ENCODE measurements around the gene PDE4C. TPM values are rescaled to one million over a fixed set of nuclear protein-coding genes. Genes with fewer than 3 reads are reported as not detected.
"Not testable (repeated sequence)": the region's sequence is repeated elsewhere in the genome, so short reads cannot be mapped to it uniquely, and the experiment has no call there.

The PDE4C gene
- total RNA-seq, 1 donor: not detected

DNA sequence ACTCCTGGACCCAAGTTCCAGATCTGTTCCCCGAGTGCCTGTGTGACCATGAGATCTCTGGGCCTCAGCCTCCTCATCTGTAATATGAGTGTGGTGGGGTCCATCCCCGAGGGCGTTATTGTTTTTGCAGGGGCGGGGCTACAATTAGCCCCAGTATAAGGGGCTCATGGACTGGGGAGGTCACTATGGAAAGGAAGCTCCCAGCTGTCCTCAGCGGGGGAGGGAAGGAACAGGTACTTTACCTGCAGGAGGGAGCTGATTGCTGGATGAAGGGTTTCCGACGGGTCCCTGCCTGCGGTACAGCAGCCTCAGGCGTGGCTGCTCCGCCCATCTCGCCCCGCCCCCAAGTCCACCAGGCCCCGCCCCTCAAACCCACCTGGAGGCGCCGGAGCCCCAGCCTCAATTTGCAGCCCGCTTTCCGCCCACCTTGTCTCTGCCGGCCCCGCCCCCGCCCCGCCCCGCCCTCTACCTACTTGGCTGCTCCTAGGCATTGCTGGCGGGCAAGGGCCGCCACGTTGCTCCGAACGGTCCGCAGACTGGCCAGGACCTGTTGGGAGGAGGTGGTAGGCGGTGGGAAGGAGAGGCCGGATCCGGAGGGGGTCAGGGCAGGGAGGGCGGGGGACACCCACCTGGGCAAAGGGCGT, 5.5 kb downstream of the PDE4C start:
- Histone ChIP-seq H3K4me1 (ENCODE audit: insufficient read depth, low read length) (peaks cover 20% of the 10 kb centered on the region), H3K4me3 (ENCODE audit: low read length) (no peak overlapping the region), H3K9me3 (ENCODE audit: low read depth, low read length) (no peaks in the 10 kb centered on the region), H3K27me3 (ENCODE audit: insufficient read depth, low read length) (peaks cover 22% of the 10 kb centered on the region)

DNA sequence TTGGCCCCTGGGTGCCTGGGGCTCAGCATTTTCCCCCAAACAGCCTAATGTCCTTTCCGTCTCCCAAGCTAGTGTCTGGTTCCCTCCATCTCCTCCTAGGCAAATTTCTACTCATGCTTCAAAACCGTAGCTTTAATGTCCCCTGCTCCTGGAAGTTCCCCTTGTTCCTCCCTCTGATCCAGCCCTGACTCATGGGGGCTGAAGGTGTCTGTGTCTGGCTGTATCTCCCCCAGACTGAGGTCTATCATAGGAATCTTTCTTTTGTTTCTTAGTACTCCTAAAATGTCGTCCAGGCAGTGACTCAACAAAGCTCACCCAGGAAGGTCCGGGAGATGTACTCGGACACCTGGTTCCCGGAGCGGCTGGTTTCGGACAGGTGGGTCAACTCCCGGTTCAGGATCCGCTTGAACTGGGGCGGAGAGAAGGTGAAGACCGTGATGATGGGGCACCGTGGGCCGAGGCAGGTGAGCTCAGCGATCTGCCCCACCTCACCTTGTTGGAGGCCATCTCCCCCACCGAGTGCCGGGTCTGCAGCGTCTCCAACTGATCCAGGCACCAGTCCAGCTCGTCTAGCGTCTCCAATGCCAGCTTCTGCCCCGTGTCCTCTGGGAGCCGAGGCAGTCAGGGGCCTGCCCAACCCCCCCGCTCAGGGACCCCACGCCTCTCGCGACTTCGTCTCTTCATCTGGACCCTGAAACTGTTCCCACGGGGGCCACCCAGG, 6.2 kb downstream of the PDE4C start:
- Histone ChIP-seq H3K9me3 (ENCODE audit: low read depth, low read length) (no peaks in the 10 kb centered on the region), H3K4me1 (ENCODE audit: insufficient read depth, low read length) (peaks cover 13% of the 10 kb centered on the region), H3K27me3 (ENCODE audit: insufficient read depth, low read length) (peaks cover 16% of the 10 kb centered on the region), H3K4me3 (ENCODE audit: low read length) (no peak overlapping the region)

DNA sequence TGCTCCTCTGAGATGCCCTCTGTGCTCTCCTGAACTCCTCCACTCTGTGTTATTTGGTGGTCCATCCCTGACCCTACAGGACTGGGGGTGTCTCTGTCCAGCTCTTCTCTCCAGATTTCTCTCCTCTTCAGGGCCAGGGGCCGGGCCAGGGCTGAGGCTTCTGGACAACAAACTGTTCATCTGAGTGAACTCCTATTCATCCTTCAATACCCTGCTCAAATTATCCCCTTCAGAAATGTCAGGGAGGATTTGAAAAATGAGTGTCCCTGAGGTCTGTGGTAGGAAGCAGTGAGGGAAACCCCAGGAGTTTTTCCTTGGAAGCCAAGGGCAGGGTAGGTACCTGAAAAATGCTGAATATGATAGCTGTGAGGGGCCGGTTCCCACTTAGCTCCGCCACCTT, 7.6 kb downstream of the PDE4C start:
- no peaks in the 10 kb centered on the region for H3K4me1 ChIP-seq (ENCODE audit: insufficient read depth, low read length)
- no peaks in the 10 kb centered on the region for H3K9me3 ChIP-seq (ENCODE audit: low read depth, low read length)
- no peak overlapping the region for H3K4me3 ChIP-seq (ENCODE audit: low read length)
- peaks cover 9% of the 10 kb centered on the region for H3K27me3 ChIP-seq (ENCODE audit: insufficient read depth, low read length)

DNA sequence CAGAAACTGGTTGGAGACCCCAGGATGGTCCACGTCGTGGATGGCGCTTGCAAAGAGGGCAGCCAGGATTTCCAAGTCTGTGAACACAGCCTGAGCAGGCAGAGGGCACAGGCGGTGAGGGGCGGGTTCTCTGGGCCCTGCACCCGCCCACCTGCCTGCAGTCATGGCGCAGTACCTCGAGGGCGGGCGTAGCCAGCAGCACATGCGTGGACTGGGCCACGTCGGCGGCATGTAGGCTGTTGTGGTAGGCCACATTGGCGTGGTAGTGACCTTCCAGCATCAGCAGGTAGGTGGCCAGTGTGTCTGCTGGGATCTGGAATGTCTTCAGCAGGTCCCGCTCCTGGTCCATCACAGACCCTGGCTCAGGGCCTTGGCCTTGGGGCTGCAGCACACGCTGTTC, 8.1 kb downstream of the PDE4C start:
- Histone ChIP-seq H3K9me3 (ENCODE audit: low read depth, low read length) (no peaks in the 10 kb centered on the region), H3K4me3 (ENCODE audit: low read length) (no peak overlapping the region), H3K27me3 (ENCODE audit: insufficient read depth, low read length) (peaks cover 9% of the 10 kb centered on the region), H3K4me1 (ENCODE audit: insufficient read depth, low read length) (no peaks in the 10 kb centered on the region)

DNA sequence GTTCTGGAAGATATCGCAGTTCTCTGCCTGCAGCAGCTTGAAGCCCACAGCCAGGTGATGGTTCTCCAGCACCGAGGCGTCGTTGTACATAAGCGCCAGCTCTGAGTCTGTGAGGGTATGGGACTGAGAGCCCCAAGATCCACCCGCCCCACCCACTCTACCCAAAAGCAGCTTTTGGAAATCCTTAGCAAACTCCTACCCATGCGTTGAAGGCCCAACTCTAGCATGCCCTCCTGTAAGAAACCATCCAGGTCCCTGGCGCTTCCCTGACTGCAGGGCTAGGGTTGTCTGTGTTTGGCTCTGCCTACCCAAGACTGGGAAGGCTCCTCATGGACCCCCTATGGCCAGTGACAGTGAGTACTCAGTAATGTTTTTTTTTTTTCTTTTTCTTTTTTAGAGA, 9.4 kb downstream of the PDE4C start:
- H3K9me3 ChIP-seq (ENCODE audit: low read depth, low read length): no peaks in the 10 kb centered on the region
- no peaks in the 10 kb centered on the region for H3K4me1 ChIP-seq (ENCODE audit: insufficient read depth, low read length)
- H3K4me3 ChIP-seq (ENCODE audit: low read length): no peak overlapping the region

DNA sequence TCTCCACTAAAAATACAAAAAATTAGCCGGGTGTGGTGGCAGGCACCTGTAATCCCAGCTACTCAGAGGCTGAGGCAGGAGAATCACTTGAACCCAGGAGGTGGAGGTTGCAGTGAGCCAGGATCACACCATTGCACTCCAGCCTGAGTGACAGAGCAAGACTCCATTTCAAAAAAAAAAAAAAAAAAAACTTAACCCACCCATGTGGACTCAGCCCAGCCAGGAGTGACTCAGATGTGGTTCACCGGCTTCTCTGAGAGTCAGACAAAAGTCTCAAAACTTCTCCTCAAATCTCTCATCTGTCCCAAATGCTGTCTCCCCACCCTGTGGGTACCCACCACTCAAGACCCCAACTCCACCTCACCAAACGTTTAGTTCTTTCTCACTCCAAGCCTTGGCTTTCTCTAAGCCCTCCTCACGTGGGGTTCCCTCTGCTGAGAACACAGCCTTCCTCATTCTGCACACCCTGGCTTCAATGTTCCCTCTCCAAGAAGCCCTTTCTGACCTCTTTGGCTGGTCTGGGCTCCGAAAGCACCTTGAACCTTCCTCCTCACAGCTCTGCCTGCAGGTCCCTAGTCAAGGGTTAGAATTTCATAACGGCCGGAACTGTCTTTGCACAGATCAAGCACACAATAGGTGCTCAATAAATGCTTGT, 11.3 kb downstream of the PDE4C start:
- Histone ChIP-seq H3K4me1 (ENCODE audit: insufficient read depth, low read length) (no peaks in the 10 kb centered on the region), H3K9me3 (ENCODE audit: low read depth, low read length) (no peaks in the 10 kb centered on the region), H3K27me3 (ENCODE audit: insufficient read depth, low read length) (no peaks in the 10 kb centered on the region), H3K4me3 (ENCODE audit: low read length) (no peak overlapping the region)

More for the DNA sequence above, 9.4 kb downstream of the PDE4C start:
- peaks cover 4% of the 10 kb centered on the region for H3K27me3 ChIP-seq (ENCODE audit: insufficient read depth, low read length)

DNA sequence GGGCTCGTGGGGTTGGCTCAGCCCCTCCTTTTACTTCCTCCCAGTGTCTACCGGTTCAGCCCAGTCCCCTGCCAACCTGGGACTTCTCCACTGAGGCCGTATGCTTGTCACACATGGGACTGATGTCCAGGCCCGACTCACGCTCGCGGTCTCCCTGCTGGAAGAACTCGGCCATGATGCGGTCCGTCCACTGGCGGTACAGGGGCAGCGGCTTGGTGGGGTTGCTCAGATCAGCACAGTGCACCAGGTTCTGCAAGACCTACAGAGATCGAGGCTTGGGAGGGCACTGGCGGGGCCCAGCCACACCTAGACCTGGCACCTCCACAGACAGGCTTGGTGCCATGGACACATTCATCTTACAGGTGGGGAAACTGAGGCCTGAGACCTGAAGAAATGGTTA, 14.6 kb downstream of the PDE4C start:
- no peaks in the 10 kb centered on the region for H3K4me1 ChIP-seq (ENCODE audit: insufficient read depth, low read length)
- H3K9me3 ChIP-seq (ENCODE audit: low read depth, low read length): no peaks in the 10 kb centered on the region
- H3K4me3 ChIP-seq (ENCODE audit: low read length): no peak overlapping the region
- peaks cover 3% of the 10 kb centered on the region for H3K27me3 ChIP-seq (ENCODE audit: insufficient read depth, low read length)

DNA sequence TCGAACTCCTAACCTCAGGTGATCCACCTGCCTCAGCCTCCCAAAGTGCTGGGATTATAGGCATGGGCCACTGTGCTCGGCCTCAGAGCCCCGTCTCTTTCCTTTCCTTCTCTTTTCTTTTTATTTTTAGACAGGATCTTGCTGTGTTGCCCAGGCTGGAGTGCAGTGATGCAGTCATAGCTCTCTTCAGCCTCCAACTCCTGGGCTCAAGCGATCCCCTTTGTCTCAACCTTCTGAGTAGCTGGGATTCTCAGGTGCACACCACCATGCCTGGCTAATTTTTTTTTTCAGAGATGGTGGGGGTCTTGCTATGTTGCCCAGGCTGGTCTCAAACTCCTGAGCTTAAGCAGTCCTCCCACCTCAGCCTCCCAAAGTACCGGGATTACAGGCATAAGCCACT, 16.3 kb downstream of the PDE4C start:
- not testable (repeated sequence) for H3K27me3 ChIP-seq (ENCODE audit: insufficient read depth, low read length); H3K9me3 ChIP-seq (ENCODE audit: low read depth, low read length); H3K4me3 ChIP-seq (ENCODE audit: low read length); H3K4me1 ChIP-seq (ENCODE audit: insufficient read depth, low read length)

DNA sequence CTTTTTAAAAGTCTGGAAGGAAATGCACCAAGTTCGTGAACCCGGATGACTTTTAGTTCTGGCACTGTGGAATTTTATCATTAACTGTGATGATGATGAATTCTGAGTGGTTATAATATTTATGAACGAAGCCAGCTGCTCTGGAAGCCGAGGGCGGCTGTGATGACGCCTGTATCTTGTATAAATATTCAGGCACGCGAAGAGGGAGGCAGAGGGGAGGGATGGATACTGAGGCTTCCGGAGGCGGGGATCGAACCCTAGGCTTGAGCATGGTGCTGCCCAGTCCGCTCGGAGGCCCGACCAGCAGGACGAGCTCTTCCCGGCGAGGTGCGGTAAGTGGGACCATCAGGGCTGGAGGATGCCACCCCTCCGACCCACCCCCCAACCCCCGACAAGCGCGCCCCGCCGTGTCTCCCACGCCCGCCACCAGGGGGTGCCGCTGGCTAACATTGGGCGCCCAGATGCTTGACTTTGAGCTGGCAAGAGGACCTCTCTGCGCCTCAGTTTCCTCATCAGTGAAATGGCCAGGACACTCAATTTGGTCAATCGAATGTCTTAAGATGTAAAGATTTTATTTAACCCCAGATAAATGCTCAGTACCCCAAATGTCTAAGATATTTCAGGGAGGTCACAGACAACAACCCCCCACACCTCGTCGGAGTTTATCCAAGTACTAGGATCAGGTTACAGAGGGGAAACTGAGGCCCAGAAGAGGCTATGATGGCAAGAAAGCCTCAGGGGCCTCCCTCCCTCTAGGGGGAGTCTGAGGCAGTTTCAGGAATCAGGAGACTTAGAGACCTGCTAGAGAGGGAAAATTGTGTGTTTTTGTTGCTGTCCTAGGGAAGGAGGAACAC, 17.9 kb downstream of the PDE4C start:
- no peak overlapping the region for H3K4me3 ChIP-seq (ENCODE audit: low read length)
- peaks cover 3% of the 10 kb centered on the region for H3K27me3 ChIP-seq (ENCODE audit: insufficient read depth, low read length)
- no peaks in the 10 kb centered on the region for H3K9me3 ChIP-seq (ENCODE audit: low read depth, low read length)
- H3K4me1 ChIP-seq (ENCODE audit: insufficient read depth, low read length): peaks cover 18% of the 10 kb centered on the region

DNA sequence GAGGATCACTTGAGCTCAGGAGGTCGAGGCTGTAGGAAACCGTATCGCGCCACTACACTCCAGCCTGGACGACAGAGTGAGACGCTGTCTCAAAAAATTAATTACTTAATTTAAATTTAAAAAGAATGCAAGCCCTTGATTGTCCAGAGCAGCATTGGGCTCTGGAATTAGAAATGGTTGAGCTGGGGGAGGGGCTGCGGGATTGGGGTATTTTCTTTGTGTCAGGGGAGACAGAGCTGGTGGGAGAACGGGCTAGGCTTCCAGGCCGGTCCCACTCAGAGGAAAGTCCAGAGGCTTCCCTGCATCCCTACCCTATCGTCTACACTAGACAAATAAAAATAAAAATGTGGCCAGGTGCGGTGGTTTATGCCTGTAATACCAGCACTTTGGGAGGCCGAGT, 20.2 kb downstream of the PDE4C start:
- H3K4me1 ChIP-seq (ENCODE audit: insufficient read depth, low read length): peaks cover 28% of the 10 kb centered on the region
- H3K27me3 ChIP-seq (ENCODE audit: insufficient read depth, low read length): peaks cover 3% of the 10 kb centered on the region
- H3K4me3 ChIP-seq (ENCODE audit: low read length): no peak overlapping the region
- no peaks in the 10 kb centered on the region for H3K9me3 ChIP-seq (ENCODE audit: low read depth, low read length)

DNA sequence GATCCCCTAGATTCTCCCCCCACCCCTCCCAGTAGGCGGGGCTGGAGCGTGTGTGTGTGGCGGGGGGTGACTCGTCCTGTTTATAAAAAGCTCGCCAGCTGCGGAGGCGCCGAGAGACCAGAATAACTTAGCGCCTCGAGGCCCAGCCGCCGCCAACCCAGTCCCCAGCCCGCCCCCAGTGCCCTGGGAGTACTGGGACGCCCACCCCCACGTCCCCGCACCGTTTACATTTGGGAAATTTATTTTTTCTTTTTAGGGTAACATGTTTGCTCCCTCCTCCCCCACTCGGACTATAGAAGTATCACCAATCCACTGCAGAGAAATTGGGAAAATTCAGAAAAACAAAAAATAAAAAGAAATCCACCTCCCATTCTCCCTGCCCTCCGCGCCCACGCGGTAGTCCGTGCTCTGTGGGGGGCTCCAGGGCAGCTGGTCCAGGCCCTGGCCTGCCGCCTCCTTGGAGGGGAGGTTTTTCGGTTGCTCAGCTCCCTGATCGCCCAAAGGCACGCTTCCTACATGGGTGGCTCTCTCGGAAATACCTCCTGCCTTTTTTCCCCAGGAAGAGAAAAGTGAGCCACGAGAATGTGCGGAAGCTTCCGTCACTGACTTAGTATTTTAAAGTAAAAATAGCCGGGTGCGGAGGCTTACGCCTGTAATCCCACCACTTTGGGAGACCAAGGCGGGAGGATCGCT, 20.9 kb downstream of the PDE4C start:
- Histone ChIP-seq H3K9me3 (ENCODE audit: low read depth, low read length) (no peaks in the 10 kb centered on the region), H3K27me3 (ENCODE audit: insufficient read depth, low read length) (peaks cover 3% of the 10 kb centered on the region), H3K4me3 (ENCODE audit: low read length) (peak overlapping the region; percentile 55), H3K4me1 (ENCODE audit: insufficient read depth, low read length) (peaks cover 28% of the 10 kb centered on the region)

DNA sequence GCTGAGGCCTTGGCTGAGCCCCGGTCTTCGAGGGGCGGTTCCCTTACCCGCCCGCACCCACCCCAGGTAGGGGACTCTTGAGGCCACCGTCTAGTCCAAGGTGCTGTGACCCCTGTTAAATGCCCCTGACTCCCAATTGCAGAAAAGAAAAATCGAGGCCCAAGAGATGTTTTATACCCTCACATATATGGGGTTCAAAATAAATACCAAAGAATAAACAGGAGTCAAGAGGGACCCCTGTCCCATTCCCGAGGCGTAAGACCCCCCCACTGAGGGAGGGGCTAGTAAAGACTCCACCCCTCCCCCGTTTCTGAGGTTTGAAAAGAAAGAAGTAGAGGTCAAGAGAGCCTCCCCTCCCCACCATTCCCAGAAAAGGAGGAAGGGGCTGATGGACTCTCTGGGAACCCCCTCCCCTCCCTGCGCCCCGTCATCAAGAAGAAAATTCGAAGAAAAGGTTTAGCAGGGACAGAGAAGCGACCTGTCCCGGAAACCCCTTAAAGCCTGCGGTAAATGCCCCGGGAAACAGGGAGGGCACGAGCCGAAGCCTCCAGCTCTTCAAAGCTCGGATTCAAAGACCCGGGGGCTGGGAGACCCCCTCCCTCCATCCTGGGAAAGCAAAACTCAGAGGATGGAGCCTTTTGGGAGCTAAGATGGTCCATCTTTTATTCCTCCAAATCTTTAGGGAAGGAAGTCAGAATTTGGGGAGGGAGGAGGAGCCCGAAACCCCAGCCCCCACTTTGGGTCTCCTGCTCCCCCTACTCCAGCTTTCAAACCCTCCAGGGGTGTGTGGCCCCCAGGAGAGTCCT, 21.6 kb downstream of the PDE4C start:
- Histone ChIP-seq H3K9me3 (ENCODE audit: low read depth, low read length) (no peaks in the 10 kb centered on the region), H3K4me1 (ENCODE audit: insufficient read depth, low read length) (peaks cover 28% of the 10 kb centered on the region), H3K4me3 (ENCODE audit: low read length) (peak overlapping the region; percentile 55)

DNA sequence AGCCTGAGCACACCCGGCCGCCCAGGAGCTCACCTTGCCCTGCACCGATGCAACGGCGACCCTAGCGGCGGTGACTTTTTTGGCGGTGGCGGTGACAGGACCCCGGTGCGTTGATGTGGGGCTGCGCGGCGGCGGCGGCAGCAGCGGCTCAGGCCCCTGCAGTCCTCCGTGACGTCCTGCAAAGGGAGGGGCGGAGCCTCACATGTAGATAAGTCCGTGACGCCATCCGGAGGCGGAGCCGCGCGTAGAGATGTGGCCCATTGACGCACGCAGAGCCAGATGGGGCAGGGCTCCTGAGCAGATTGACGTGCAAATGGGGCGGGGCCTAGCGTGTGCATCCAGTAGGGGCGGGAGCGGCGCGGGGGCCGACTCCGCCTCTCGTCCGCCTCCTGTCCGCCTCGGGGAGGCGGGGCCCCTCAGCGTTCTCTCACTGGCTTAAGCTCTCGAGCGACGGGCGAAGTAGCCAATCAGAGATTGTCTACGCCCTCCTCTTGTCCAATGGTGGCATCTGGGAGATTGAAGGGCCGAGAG, 22.3 kb downstream of the PDE4C start, which contains the start of gene RAB3A:
TSS of gene RAB3A (minus strand) at position 180 of the 531 bp plus-strand sequence. CDS start 1,302 bp downstream, outside the sequence.
- Histone ChIP-seq H3K27me3 (ENCODE audit: insufficient read depth, low read length) (peaks cover 3% of the 10 kb centered on the region), H3K4me1 (ENCODE audit: insufficient read depth, low read length) (peaks cover 28% of the 10 kb centered on the region), H3K4me3 (ENCODE audit: low read length) (peak within 1 kb of the TSS; percentile 56), H3K9me3 (ENCODE audit: low read depth, low read length) (no peaks in the 10 kb centered on the region)

More for the DNA sequence above, 21.6 kb downstream of the PDE4C start:
- peaks cover 3% of the 10 kb centered on the region for H3K27me3 ChIP-seq (ENCODE audit: insufficient read depth, low read length)
